Activated CD4-positive, alpha-beta T cell treated with anti-CD3 and anti-CD28 coated beads for 4 hours (primary cell): ENCODE results near the gene EMX1.

ENCODE experiments used
- DNase-seq, 2 donors: peaks; one replicate each; pipeline ENCODE4 v3.0.0-alpha.2; 2020

The EMX1 gene

DNA sequence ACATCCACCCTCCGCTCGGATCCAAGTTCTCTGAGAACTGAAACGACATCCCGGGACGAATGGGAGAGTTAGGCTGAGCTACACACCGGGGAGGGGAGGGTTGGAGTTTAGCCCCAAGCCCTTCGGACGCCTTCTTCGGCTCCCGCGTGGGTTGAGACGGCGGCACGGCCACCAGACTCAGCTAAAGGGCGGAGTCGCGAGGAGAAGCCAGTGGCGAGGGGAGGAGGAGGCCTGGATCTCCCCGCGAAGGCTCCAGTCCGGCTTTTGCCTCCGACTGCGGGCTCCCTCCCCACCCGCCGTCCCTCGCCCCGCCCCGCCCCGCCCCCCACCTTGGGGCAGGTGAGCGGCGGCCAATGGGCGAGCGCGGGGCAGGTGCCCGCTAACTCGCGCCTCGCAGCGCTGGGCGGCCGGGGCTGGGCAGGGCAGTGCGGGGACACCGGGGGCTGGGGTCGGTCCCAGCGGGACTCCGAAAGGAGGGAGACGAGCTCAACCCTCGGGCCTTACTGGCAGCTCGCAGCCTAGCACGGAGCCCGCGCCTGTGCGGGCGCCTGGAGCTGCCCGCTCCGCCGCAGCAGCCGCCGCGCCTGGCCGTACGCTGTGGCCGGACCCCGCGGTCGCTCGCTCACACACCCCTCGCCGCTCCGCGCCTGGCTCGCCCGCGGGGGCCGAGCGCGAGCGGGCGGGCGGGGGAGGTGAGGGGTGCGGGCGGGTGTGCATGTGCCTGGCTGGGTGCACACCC lies at the start of gene EMX1:
TSS of gene EMX1 (plus strand) at position 382 of the 739 bp plus-strand sequence. CDS start at position 716, 334 bp downstream.
- DNase-seq = peak; percentile 25 to 30

DNA sequence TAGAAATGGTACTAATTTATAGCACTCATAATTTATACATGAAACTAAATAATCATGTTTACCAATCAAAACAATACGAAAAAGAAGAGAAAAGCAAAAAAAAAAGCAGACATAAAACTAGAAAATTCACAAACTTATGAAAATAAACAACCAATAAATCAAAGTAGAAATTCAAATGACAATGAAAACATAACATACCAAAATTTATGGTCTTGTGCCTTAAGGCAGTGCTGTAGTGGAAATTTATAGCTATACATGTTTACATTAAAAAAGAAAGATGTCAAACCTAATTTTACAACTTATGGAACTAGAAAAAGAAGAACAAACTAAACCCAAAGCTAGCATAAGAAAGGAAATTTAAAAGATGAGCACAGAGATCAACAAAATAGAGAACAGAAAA lies 46.3 kb upstream of the EMX1 start:
- DNase-seq = no peak

DNA sequence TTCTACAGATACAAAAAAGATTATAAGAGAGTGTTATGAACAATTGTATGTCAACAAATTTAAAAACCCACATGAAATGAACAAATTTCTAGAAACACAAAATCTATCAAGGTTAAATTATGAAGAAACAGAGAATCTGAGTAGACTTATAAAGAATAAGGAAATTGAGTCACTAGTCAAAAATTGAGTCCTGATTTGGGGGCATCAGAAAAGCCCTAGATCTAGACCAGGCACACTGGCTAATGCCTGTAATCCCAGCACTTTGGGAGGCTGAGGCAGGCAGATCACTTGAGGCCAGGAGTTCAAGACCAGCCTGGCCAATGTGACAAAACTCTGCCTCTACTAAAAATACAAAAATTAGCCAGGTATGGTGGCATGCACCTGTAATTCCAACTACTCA lies 45.4 kb upstream of the EMX1 start:
- DNase-seq = no peak

DNA sequence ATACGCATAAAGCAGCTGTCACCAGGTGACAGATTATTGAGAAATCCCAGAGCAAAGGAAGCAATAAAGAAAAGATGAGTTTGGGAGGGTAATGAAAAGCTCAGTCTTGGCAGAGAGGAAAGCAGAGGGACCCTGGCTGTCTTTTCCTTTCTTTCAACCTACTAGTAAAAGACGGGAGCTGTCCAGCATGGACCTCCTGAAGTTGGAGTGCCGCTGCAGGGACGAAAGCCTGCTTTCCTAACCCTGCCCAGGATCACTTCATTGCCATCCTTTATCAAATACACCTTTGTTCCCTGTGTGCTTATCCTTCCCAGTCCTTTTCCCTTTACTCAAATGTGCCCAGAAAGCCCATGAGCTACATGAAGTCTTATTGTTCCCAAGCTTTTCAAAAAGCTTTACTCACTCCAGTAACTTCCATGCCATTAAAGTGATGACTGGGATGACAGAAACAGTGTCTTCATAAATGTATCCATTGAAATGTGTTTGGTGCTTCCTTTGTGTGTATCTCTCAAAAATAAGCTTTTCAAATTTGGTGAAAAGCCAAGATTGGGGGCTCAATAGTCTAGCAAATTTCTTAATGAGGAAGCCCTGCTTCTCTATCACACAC lies 33.9 kb upstream of the EMX1 start:
- DNase-seq = no peak

DNA sequence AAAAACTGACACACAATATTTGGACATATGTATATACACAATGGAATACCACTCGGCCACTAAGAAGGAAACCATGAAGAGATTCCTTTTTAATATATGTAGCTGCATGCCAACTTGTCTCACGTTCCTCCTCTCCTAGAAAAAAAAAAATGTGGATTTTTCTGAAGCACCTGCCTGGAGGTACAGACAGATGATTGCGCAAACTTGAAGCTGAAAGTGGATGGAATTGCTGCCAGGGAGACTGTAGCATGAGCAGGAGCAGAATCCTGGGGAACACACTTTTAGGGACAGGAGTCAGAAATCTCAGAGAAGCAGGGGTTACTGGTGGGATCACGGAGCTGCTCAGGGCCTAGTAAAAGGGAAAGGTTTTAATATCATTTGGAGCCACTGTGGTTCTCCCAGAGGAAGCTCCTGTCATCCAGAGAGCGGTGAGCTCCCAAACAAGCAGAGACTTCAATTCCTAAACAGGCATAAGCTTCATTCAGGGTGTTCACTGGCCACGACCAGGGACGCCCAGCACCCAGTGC lies 30.8 kb upstream of the EMX1 start:
- no peak for DNase-seq

DNA sequence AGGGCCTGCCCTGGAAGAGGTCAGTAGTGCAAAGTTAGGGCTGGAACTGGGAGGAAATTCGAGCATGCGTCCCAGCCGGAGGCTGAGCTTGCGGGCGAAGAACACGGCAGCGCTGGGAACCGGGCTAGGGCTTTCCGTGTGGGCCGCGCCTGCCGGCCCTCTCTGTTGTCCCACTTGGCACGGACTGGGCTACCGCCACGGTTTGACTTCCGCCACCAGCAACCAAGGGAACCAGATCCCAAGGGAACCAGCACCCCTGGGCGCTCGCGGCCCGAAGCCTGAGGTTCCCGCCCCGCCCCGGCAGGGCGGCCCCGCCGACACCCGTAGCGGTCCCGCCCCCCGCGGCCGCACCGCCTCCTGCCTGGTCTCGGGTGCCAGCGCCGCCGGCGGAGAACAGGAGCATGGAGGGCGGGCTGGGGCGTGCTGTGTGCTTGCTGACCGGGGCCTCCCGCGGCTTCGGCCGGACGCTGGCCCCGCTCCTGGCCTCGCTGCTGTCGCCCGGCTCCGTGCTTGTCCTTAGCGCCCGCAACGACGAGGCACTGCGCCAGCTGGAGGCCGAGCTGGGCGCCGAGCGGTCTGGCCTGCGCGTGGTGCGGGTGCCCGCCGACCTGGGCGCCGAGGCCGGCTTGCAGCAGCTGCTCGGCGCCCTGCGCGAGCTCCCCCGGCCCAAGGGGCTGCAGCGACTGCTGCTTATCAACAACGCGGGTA lies 30.1 kb upstream of the EMX1 start, which contains the start of gene SPR:
TSS of gene SPR (plus strand) at position 377 of the 708 bp plus-strand sequence. CDS start at position 402, 25 bp downstream.
- peak; percentile 42 to 46 for DNase-seq

DNA sequence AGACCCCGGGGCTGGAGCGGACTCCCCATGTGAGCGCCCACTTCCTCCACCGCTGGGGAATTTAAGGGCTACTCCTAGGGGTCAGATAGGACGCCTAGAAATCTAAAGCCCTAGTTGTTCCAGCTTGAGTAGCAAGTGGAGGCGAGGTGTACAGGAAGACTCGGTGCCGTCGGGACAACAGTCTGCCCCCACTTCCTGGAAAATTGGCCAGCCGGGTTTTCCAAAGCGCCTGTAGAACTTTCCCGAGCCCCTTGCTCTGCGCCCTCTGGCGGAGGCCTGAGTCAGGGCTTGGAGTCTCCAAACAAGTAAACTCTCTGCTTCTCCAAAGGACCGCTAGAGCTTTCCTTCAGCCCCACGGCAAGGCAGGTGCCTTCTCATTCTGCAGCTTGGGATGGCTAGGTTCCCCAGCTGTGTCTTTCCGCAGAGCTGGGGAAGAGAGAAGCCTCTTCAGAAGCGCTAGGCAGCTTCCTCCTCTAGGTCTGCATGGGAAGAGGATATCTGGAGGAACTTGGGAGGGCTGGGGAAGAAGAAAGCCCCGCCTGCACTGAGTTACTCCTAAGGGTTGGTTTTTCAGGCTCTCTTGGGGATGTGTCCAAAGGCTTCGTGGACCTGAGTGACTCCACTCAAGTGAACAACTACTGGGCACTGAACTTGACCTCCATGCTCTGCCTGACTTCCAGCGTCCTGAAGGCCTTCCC lies 29.4 kb upstream of the EMX1 start:
- DNase-seq = peak; percentile 43 to 53

DNA sequence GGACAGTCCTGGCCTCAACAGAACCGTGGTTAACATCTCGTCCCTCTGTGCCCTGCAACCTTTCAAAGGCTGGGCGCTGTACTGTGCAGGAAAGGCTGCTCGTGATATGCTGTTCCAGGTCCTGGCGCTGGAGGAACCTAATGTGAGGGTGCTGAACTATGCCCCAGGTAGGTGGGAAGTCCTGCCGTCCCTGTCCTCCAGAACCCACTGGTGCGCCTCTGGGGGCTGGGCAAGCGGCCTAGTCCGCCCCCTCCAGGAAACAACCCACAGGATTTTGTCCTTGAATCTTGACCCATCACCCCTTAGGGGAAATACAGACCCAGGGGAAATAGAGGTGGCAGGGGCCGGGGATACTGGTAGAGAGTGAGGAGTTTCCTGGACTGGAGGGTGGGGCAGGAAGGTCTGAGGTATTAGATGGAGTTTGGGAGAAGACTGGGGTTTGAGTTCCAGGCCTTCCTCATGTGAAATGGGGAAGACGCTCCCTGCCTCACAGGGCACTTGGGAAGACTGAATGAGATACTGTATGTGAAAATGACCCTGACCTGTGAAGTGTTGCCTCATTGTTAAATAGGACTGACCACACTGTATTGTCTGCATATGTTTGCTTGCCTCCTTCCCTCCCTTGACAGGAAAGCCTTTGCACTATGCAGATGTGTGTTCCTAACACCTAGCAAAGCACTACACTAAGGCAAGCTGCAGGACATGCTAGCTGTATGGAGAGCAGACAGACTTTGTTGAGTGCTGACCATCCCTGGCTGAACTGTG lies 28.7 kb upstream of the EMX1 start:
- no peak for DNase-seq

DNA sequence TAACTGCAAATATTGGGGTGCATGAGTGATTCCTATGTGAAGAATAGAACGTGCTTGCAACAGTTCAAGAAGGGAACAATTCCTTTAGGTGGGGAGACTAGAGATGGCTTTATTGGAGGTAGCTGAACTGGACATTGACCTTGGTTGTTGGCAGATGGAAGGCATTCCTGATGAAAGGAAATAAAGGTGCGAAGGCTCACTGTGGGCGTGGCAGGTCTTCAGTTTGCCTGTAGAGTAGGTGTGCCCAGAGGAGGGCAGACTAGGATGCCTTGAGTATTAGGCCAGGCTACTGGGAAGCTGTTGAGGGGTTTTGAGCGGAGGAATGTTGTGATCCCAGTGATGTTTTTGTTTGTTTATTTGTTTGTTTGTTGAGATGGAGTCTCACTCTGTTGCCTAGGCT lies 27.3 kb upstream of the EMX1 start:
- DNase-seq = no peak

DNA sequence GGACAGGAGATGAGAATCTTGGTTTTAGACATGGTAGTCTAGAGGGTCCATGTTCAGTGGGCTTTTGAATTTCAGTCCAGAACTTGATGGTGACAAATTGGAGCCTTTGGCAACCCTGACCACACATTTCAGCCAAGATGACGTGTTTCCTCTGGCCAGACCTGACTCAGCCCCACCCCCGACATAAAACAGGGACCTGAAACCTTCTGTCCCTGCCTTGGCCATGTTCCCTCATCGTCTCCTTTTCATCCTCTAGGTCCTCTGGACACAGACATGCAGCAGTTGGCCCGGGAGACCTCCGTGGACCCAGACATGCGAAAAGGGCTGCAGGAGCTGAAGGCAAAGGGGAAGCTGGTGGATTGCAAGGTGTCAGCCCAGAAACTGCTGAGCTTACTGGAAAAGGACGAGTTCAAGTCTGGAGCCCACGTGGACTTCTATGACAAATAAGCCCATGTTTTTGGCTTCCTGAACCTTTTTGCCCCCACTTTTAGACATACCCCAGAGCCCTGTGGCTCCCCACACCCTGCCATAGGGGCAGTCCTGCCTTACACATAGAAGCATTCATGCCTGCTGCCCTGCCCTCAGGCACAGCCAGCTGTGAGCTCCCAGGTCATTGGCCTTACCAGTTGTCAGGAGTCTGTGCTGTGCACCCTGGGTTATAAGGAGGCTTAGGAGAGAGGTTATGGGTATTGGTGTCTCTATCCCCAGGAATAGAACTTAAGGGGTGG lies 26.1 kb upstream of the EMX1 start:
- DNase-seq = no peak

DNA sequence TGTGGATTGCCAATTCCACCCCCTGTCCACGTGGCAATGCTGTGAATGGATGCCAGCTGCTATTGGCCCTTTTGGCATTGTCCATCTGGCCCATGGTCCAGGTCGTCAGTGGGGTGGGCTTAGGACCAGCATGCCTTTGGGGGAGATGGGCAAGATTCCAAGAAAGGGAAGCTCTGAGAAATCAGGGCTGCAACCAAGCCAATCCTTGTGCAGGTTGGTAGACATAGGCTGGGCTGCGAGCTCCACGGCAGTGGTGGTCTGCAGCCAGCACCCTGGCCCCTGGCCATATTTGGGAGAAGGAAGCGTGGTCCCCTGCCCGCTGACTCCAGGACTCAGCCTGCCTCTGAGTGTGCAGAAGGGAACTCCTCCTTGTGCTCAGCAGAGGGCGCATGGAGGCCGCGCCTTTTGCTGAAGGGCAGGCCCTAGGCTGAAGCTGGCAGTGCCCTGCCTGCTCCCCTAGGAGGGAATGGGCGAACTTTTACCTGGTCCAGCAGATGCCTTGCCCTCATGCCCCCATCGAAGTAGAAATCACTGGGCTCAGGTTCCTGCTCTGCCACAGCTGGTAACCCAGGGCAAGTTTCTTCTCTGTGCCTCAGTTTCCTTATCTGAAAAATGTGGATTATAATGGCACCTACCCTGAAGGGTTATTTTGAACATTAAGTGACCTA lies 24.7 kb upstream of the EMX1 start:
- peak; percentile 41 to 42 for DNase-seq

DNA sequence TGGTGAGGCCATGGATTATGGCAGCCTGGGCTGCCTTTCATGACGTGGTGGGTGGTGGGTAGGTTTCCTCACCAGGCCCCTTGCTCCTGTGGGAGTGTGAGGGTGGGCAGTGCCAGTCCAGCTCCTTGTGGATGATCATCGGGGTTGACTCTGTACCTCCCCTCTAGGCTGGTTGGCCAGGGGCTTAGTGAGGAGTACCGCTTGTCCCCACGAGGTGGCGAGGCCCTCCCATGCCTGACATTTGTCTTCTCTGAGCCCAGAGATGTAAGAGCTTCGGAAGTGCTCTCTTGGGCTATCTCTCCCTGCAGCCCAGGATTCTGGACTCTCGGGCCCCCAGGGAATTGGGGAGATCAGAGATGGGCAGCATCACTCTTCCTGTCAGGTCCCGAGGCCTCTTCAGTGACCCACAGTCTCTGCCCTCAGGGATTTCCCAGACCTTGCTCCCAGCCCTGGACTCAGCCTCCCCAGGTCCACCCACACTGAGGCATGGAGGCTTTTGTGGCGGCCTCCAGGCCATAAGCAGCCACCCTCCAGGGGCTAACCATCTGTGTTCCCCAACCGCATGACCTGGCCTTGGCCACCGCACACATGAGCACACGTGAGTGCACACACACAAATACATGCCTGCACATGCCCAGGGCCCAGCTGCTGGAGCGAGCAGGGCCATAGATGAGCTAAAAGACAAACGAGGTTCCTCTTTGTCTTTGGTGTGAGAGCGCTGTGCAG lies 23.6 kb upstream of the EMX1 start:
- no peak for DNase-seq

DNA sequence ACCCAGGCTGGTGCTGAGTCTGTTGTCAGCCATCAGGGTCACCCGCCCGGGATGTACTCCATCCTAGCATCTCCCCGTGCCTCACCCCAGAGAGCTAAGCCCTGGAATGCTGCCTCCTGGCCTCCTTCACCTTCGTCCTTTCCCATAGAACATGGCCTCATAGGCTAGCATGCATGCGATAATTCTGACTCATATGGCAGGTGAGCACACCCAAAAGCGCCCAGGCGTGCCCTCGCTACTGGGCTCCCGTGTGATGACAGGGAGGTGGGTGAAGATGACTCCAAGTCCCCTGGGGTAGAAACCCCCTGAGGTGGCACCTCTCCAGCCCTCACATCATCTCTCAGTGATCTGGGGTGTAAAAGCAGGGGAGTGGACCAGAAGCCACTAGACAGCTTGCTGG lies 22.8 kb upstream of the EMX1 start:
- no peak for DNase-seq

DNA sequence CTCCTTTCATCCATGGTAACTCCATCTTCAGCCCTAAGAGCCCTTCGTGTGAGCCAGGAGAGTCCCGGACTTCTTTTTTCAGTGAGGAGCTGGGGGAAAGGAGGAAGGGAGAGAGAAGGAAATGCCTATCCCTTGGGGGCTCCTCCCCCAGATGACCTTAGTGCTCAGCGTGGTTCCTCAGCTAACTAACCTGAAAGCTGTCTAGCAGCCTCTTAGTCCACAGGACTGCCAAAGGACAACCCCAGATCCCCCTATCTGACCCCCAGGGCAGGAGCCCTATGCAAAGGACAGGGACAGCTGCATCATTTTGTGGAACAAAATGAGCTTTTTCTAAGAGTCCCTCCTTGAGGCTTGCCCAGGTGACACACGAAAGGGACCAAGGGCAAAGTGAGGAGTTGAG lies 22.2 kb upstream of the EMX1 start:
- DNase-seq = no peak

DNA sequence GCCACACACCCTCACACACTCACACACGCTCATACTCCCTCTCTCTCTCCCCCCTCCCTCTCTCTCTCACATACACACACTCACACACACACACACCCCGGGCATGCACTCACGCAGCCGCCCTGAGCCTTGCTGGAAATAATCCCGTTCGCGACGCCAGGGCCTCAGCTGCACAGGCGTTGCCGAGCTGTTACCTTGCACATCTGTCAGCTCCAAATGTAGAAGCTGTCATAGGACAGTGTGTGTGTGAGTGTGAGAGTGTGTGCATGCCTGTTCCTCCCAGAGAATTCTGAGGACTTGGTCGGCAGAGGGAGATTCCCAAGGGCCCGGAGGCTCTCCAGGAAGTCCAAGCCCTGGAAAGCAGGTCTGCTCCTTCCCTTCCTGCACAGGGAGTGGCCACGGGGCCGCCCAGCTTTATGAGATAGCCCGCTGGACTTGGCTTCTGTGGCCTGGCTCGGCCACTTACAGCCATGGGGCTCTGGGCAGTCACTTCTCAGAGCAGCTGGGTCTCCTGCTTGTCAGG lies 21.5 kb upstream of the EMX1 start:
- DNase-seq = no peak

DNA sequence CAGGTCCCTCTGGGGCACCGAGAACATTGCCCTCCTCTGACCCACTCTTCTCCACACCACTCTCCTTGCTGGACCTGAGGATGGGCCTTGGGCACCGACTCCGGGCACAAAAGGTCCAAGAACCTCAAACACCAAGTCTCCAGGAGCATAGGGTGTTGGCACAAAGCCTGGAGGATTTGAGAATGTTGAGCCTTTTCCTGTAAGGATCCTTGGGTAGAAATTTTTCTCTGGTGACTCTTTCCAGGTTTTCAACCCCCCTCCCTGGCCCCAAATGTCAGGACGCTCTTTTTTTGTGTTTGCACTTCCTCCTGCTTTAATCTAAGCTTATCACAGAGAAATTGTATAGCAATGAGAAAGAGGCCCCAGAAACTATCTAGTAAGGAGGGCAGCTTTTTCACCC lies 20.9 kb upstream of the EMX1 start:
- DNase-seq = no peak

DNA sequence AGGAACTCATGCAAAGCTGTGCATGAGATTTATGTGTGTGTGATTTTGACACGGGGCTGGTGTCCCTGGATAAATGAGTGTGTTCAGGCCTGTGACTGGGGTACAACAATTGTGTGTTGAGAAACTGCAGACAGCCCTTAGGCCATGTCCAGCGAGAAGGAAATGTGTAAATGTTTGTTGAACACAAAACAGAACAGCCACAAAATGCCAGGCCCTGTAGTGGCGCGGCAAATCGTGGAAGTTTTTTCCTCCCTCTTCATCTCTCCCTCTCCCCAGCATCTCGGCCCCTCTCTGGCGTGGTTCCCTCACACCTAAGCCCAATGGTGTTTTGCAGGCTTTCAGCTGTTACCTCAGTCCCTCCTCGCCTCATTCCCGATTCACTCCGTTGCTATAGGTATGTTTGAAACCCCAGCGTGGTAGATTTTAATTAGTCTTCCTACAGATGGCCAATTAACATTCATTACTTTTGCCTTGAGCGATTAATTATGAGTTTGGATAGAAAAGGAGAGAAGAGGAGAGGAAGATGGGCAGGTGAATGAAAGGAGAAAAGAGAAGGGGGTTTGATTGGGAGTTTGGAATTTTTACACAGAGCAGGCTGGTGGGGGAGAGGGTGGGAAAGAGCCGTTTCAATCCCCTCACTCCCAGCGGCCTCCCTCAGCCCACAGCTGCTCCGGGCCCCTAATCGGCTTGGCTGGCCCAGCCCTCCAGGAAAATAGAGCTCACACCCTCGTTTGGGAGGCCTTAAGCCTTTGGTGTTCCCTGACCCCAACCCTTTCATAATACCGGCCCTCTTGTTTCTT lies 19.3 kb upstream of the EMX1 start:
- DNase-seq = no peak

DNA sequence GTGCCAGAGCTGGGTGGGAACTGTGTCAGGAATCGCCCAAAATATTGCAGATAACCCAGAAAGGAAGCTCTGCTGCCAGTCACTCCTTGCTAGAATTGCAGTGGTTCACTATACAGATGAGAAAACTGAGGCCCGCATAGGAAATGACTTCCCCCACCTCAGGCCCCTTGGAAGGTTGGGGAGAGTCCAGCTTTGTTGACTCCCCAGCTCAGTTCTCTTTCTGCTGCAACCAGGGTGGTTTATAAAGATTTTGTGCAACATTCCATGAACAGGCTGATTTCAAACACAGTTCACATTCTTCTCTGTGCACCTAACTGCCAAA lies 18.8 kb upstream of the EMX1 start:
- no peak for DNase-seq

DNA sequence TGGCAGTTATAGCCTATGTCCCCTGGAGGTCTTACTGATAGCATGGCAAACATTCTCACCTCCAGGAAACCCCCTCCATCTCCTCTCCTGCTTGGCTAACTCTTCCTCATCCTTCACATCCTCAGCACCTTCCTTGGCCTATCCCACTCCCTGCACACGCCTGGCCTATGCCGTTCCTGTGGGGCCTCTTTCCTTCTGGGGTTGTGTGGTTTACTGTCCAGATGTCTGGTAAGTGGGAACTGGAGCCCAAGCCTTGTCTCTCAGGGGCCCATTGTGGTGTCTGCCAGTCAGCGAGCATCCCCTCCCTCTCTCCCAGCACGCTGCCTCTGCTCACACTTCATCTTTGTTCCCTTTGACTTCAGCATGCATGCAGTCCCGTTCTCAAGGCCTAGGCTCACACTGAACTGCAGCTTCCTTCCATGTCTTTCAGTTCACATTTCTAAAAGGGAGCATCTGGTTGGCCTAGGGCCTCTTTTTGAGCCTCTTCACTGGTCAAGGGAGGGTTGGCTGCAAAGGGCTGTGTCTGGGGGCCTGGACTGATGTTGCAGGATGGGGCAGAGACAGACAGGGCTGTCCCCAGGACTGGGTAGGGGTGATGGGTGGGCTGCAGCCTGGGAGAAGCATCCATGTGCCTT lies 17.0 kb upstream of the EMX1 start:
- DNase-seq = no peak
